Measurements from ENCODE around the gene PCF11.

PCF11 gene

GRCh38 chr11:83152264-83152663, 4.7 kb upstream of the PCF11 start:
- no peak for DNase-seq

GRCh38 chr11:83153764-83154163, 3.2 kb upstream of the PCF11 start:
- no peak for DNase-seq

GRCh38 chr11:83156144-83156995, 561 bp upstream of the PCF11 start:
- peak; percentile 100 for DNase-seq

GRCh38 chr11:83157594-83158356, 844 bp downstream of the PCF11 start:
- peak; percentile 28 for DNase-seq

- no peak for DNase-seq
These were observed 1.4 kb downstream of the PCF11 start for GRCh38 chr11:83158357-83158786.

GRCh38 chr11:83158965-83159901, 2.3 kb downstream of the PCF11 start:
- no peak for DNase-seq

GRCh38 chr11:83159902-83160865, 3.3 kb downstream of the PCF11 start:
- DNase-seq, result no peak

- no peak for DNase-seq
These were observed 4.8 kb downstream of the PCF11 start for GRCh38 chr11:83161610-83162199.

GRCh38 chr11:83162377-83162776, 5.4 kb downstream of the PCF11 start:
- DNase-seq, result no peak

GRCh38 chr11:83166193-83166866, 9.4 kb downstream of the PCF11 start:
- no peak for DNase-seq

- no peak for DNase-seq
These were observed 11.8 kb downstream of the PCF11 start for GRCh38 chr11:83168756-83169155.

GRCh38 chr11:83170865-83171264, 13.9 kb downstream of the PCF11 start:
- DNase-seq, result no peak

- no peak for DNase-seq
These were observed 15.6 kb downstream of the PCF11 start for GRCh38 chr11:83172551-83172950.

- DNase-seq, result no peak
These were observed 17.1 kb downstream of the PCF11 start for GRCh38 chr11:83174008-83174407.

GRCh38 chr11:83175815-83176214, 18.9 kb downstream of the PCF11 start:
- DNase-seq, result no peak

- DNase-seq, result no peak
These were observed 24.9 kb downstream of the PCF11 start for GRCh38 chr11:83181815-83182214.

GRCh38 chr11:83185767-83186166, 28.8 kb downstream of the PCF11 start:
- no peak for DNase-seq

GRCh38 chr11:83187465-83187864, 30.5 kb downstream of the PCF11 start:
- DNase-seq, result no peak

GRCh38 chr11:83191491-83191890, 34.6 kb downstream of the PCF11 start:
- DNase-seq, result no peak

- DNase-seq, result no peak
These were observed 35.1 kb downstream of the PCF11 start for GRCh38 chr11:83191986-83192385.

Data from NK-92 treated with Interleukin-12 subunit alpha and Interleukin-12 subunit beta, amount 100 ng/mL, for 24 hours (cell line).